Measurements from ENCODE around the gene SLC25A44. TPM values are rescaled to one million over a fixed set of nuclear protein-coding genes. Genes with fewer than 3 reads are reported as not detected.

The SLC25A44 gene
- total and polyA plus RNA-seq, 2 of the 8 experiments (the other 6 are each of a cell fraction or from before 2014, with no cell fraction given): 23.4 to 32.1 TPM

GRCh38 chr1:156221986-156222692, 28.2 kb downstream of the SLC25A44 start:
- Histone ChIP-seq H2AFZ (ENCODE audit: low read length) (no peak overlapping the region), H3K56ac (replicated peaks; ENCODE audit: insufficient read length, low read depth, low read length) (no peak overlapping the region), H3K27ac (ENCODE audit: low read depth, low read length) (no peak overlapping the region), H4K5ac (ENCODE audit: insufficient read length, low read depth, low read length) (no peak overlapping the region), H3K4me3 (ENCODE audit: extremely low read depth in 1 of 4, insufficient read depth in 2 of 4, low read depth in 3 of 4, low read length in 4 of 4) (no peak overlapping the region), H3K18ac (ENCODE audit: extremely low read depth, low read length) (no peak overlapping the region), H4K8ac (ENCODE audit: extremely low read depth, insufficient read depth, low read length) (no peak overlapping the region), H3K23ac (ENCODE audit: insufficient read length) (no peak overlapping the region), H3K79me2 (ENCODE audit: control insufficient read depth in 1 of 2, insufficient read depth in 2 of 2, low read length in 2 of 2) (peaks cover 0 to 20% of the 10 kb centered on the region in 2 experiments; a peak in 2 of 4 replicates), H3K9ac (replicated peaks in 1 of 4; ENCODE audit: extremely low read depth in 1 of 4, low read depth in 3 of 4, low read length in 3 of 4) (no peak overlapping the region), H3K79me1 (ENCODE audit: low read depth, low read length) (peaks cover 15% of the 10 kb centered on the region; the same call in 1 of the 2 replicates), H2BK20ac (ENCODE audit: low read length) (no peak overlapping the region), H3K14ac (ENCODE audit: insufficient read length) (no peak overlapping the region), H4K20me1 (replicated peaks in 1 of 2; ENCODE audit: control insufficient read depth in 1 of 2, insufficient read depth in 2 of 2, low read length in 2 of 2) (peaks cover 0 to 5% of the 10 kb centered on the region in 2 experiments), H3K27me3 (replicated peaks in 1 of 4; ENCODE audit: control insufficient read depth in 3 of 4, extremely low read depth in 1 of 4, insufficient read depth in 3 of 4, low read length in 3 of 4) (no peaks in the 10 kb centered on the region), H4K91ac (replicated peaks; ENCODE audit: insufficient read length, low read length) (no peak overlapping the region), H2AK5ac (ENCODE audit: low read depth, low read length) (no peak overlapping the region), H3K36me3 (ENCODE audit: control insufficient read depth in 2 of 4, insufficient read depth in 4 of 4, low read length in 3 of 4) (peaks cover 8 to 29% (median 15%) of the 10 kb centered on the region in 4 experiments), H2BK12ac (ENCODE audit: low read depth, low read length) (no peak overlapping the region), H3K4me2 (ENCODE audit: insufficient read depth in 1 of 2, low read depth in 2 of 2, low read length in 2 of 2) (no peak overlapping the region), H3K9me3 (ENCODE audit: insufficient read depth in 2 of 2, low read depth in 1 of 2, low read length in 1 of 2) (no peaks in the 10 kb centered on the region), H2BK120ac (replicated peaks; ENCODE audit: low read depth, low read length) (no peak overlapping the region), H2BK15ac (ENCODE audit: low read length) (no peak overlapping the region), H3K23me2 (ENCODE audit: low read depth, low read length) (no peaks in the 10 kb centered on the region), H3K4me1 (replicated peaks in 1 of 4; ENCODE audit: control insufficient read depth in 3 of 4, insufficient read depth in 4 of 4, low read length in 3 of 4) (no peaks in the 10 kb centered on the region), H3K4ac (replicated peaks; ENCODE audit: insufficient read length, low read depth, low read length) (no peak overlapping the region), H2BK5ac (ENCODE audit: low read depth, low read length) (no peak overlapping the region)
- no peak for FAIRE-seq
- TF ChIP-seq RAD21 (IDR thresholded peaks at IDR 0.05 in 1 of 2, conservative IDR thresholded peaks at IDR 0.05 in 1 of 2; ENCODE audit: low read depth in 2 of 2, low read length in 2 of 2): no peak
- no peak for TF ChIP-seq KDM1A (IDR thresholded peaks at IDR 0.05; ENCODE audit: borderline replicate concordance, low read length)
- TF ChIP-seq BCL11A (IDR thresholded peaks at IDR 0.05; ENCODE audit: low read depth in 2 of 2, low read length in 2 of 2): no peak
- no peak for TF ChIP-seq CTBP2 (IDR thresholded peaks at IDR 0.05; ENCODE audit: borderline replicate concordance, insufficient read depth, insufficient read length, low read length)
- TF ChIP-seq GABPA (IDR thresholded peaks at IDR 0.05; ENCODE audit: borderline replicate concordance, insufficient read depth, low read length): no peak
- no peak for TF ChIP-seq SP4 (IDR thresholded peaks at IDR 0.05; ENCODE audit: low read length)
- TF ChIP-seq HDAC2 (IDR thresholded peaks at IDR 0.05; ENCODE audit: borderline replicate concordance in 1 of 2, low read depth in 2 of 2, low read length in 2 of 2): no peak
- no peak for TF ChIP-seq JUND (IDR thresholded peaks at IDR 0.05; ENCODE audit: low read length)
- TF ChIP-seq SRF (IDR thresholded peaks at IDR 0.05; ENCODE audit: low read depth, low read length): no peak
- 95% methylated on average over 12 of the region's 13 CpGs; no CpG with 5 or more reads in 1 of the 2 experiments for WGBS, 2 experiments (ENCODE audit: extremely low coverage in 1 of 2, insufficient coverage in 1 of 2, insufficient read length in 1 of 2, insufficient replicate concordance in 2 of 2, low coverage in 1 of 2, low lambda C conversion rate in 2 of 2, missing lambda C conversion rate in 1 of 2)
- no peak for DNase-seq (ENCODE audit: low read depth in 1 of 2, low spot score in 2 of 2)
- ChIA-PET CTCF (ENCODE audit: partially characterized antibody) (interaction anchor here (0.7 to 47.2 kb wide), 5 partner anchors 9 to 82 kb away, joined by 3 to 1265 read pairs (median 3); partner anchors contain the start of genes PMF1 and SEMA4A), POLR2A (ENCODE audit: partially characterized antibody) (interaction anchor here (1.1 to 6.6 kb wide), 2 partner anchors 9 to 13 kb away, joined by 6 to 49 read pairs; partner anchors contain the start of gene PMF1)
